ENCODE results near the gene CHD2. TPM values are rescaled to one million over a fixed set of nuclear protein-coding genes. Genes with fewer than 3 reads are reported as not detected.

CHD2 gene
- total RNA-seq, 1 experiment from 2014 or later: 101 TPM

GRCh38 chr15:93067649-93068085, 167.5 kb downstream of the CHD2 start:
- H3K9me3 Mint-ChIP-seq: no peaks in the 10 kb centered on the region
- H3K27me3 Mint-ChIP-seq (ENCODE audit: low read depth): no peaks in the 10 kb centered on the region
- peaks cover 75% of the 10 kb centered on the region for H3K4me1 Mint-ChIP-seq
- H3K27ac Mint-ChIP-seq: no peak overlapping the region
- DNase-seq (ENCODE audit: low spot score) (no peak), ATAC-seq (no peak)
- H3K4me3 Mint-ChIP-seq: no peak overlapping the region
- TF ChIP-seq ATF2 (CRISPR knock-in tag; IDR thresholded peaks at IDR 0.05; ENCODE audit: borderline replicate concordance, low read depth) (no peak), ELF4 (CRISPR knock-in tag; IDR thresholded peaks at IDR 0.05; ENCODE audit: low read depth) (no peak), ZSCAN18 (CRISPR knock-in tag; IDR thresholded peaks at IDR 0.05) (no peak), MLX (CRISPR knock-in tag; IDR thresholded peaks at IDR 0.05) (no peak), AFF4 (CRISPR knock-in tag; IDR thresholded peaks at IDR 0.05; ENCODE audit: borderline replicate concordance) (no peak), USF1 (CRISPR knock-in tag; IDR thresholded peaks at IDR 0.05) (no peak), JUN (CRISPR knock-in tag; IDR thresholded peaks at IDR 0.05) (no peak), ZNF138 (CRISPR knock-in tag; conservative IDR thresholded peaks at IDR 0.05) (no peak), PREB (CRISPR knock-in tag; IDR thresholded peaks at IDR 0.05; ENCODE audit: borderline replicate concordance) (no peak), ZNF425 (CRISPR knock-in tag; conservative IDR thresholded peaks at IDR 0.05) (no peak), ZNF232 (CRISPR knock-in tag; IDR thresholded peaks at IDR 0.05) (no peak), ZNF121 (CRISPR knock-in tag; IDR thresholded peaks at IDR 0.05) (no peak)
- ChIA-PET POLR2A (no interaction called here), CTCF (interaction anchor here (0.6 to 1.0 kb wide), 2 partner anchors 20 to 194 kb away, joined by 3 read pairs; no protein-coding TSS in a partner anchor)
- peaks cover 13% of the 10 kb centered on the region for H3K36me3 Mint-ChIP-seq

Data from WTC11 (cell line).